NCI-H345 (cell line): ENCODE measurements around the gene KSR1.

ENCODE experiments used
- DNase-seq: peaks from one replicate; lab custom pipeline; 2025; lab: John Stamatoyannopoulos, UW

The KSR1 gene

DNA sequence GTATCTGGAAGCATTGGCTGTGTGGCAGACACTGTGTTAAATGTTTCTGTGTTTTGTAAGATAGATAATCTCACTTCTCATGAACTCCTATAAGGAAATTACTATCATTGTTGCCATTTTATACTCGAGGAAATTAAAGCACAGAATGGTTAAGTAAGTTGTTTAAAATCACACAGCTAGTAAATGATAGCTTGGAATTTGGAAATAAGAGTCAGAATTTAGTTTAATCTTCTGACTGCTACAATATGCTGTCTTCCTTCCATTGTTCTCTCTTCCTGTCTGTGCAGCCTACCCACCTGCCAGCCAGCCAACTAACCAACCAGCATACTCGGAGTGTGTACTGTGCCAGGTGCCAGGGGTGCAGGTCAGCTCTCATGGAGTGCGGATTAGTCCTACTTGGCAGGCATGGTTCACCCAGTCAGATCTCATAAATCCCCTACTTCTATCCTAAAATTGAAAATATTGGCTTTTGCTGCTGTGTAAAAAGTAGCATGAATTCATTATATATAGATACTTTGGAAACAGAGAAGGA is 94.8 kb downstream of the KSR1 start:
- DNase-seq, result no peak

- no peak for DNase-seq
Measured at GRCh38 chr17:27551701-27552248, 95.5 kb downstream of the KSR1 start.

- no peak for DNase-seq
Measured at GRCh38 chr17:27552276-27552732, 96.1 kb downstream of the KSR1 start.

DNA sequence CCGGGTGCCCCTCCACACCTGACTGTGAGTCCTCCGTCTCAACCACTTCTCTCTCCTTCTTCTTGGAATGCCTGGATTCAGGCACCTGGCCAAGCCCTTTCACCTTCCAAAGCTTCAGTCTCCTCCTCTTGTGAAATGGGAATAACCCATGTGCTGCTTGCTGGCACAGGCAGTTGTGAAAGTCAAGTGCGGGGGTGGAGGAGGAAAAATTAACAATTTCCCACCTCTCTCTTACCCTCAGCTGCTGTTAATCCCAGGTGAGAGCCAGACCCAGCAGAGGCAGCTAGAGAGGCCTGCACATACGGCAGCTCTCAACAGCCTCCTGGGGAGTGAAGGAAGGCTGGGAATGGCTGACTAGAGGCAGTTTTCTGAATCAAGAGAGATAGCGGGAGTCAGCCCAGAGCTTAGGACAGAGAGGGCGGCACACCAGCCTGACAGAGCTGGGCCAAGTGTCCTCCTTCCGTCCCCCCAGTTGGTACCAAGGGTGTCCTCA is 96.8 kb downstream of the KSR1 start:
- no peak for DNase-seq

- no peak for DNase-seq
Measured at GRCh38 chr17:27554152-27554551, 97.9 kb downstream of the KSR1 start.

- DNase-seq, result no peak
Measured at GRCh38 chr17:27554911-27555310, 98.7 kb downstream of the KSR1 start.

DNA sequence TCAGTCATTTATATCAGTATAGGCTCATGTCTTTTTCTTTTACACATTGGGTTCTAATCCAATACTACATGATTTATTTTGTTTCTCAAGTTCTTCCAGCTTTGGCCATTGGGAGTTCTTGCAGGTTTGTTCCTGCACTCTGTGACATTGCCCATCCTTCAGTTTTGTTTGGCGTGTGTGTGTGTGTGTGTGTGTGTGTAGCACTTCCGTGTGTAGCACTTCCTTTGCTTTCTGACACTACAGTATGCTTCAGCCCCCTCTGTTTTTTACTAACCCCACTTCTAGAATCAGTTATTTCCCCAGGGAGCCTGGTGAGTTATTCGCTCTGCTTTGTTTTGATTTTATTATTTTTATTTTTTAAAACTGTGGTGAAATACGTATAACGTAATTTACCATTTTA is 99.1 kb downstream of the KSR1 start:
- no peak for DNase-seq

DNA sequence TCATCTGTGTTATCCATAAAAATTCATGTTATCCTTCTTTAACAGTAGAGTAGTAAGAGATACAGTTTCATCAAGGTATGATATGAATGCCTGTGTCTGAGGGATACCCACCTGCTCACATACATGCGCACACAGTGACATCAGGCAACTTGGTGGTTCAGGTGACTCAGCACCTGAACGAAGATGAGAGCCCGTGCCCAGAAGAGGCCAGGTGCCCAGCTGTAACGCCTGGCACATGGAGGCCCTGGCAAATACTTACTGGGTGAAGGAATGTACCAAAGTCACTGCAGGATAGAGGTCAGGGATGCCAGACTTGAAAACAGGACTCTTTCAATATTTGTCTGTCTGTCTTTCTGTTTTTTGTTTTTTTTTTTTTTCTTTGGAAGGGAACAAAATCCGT is 102.1 kb downstream of the KSR1 start:
- DNase-seq, result no peak

GRCh38 chr17:27558842-27559505 is 102.7 kb downstream of the KSR1 start:
- no peak for DNase-seq

GRCh38 chr17:27559506-27560481 is 103.5 kb downstream of the KSR1 start:
- peak; percentile 12 for DNase-seq

DNA sequence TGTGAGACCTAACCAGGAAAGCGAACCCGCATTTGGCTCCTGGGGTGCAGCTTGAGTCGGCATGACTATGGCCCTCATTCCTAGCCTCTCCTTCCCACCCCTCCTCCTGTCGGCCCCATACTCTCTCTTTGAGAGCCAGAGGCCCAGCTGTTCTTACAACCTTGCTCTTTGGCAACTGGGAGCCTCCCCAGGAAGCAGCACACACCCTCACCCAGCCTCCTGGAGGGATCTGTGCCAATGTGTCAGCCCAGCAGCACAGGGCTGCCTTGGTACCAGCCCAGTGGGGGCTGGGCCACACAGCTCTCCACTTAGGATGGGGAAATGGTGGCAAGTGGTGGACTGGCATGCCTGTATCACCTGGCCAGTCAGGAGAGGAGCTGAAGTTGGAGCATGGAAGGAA is 104.4 kb downstream of the KSR1 start:
- DNase-seq, result no peak

- no peak for DNase-seq
Measured at GRCh38 chr17:27562777-27563455, 106.7 kb downstream of the KSR1 start.

DNA sequence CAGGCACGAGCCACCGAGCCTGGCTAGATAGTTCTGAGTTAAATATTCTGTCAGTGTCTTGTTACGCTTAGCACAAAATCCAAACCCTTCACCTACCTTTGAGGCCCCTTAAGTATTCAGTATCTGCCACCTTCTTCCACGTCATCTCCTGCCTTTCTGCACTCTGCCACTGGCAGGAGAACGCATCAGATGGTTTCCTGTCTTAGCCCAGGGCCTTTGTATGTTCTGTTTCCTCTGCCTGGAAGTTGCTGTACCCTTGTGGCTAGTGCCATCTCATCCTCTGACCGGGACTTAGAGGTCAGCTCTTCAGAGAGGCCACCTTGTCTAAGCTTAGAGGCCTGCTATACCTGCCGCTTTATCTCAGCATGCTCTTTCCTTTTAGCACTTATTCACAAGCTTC is 107.3 kb downstream of the KSR1 start:
- no peak for DNase-seq

GRCh38 chr17:27564463-27564862 is 108.2 kb downstream of the KSR1 start:
- DNase-seq, result no peak

- no peak for DNase-seq
Measured at GRCh38 chr17:27565874-27566670, 109.8 kb downstream of the KSR1 start.

DNA sequence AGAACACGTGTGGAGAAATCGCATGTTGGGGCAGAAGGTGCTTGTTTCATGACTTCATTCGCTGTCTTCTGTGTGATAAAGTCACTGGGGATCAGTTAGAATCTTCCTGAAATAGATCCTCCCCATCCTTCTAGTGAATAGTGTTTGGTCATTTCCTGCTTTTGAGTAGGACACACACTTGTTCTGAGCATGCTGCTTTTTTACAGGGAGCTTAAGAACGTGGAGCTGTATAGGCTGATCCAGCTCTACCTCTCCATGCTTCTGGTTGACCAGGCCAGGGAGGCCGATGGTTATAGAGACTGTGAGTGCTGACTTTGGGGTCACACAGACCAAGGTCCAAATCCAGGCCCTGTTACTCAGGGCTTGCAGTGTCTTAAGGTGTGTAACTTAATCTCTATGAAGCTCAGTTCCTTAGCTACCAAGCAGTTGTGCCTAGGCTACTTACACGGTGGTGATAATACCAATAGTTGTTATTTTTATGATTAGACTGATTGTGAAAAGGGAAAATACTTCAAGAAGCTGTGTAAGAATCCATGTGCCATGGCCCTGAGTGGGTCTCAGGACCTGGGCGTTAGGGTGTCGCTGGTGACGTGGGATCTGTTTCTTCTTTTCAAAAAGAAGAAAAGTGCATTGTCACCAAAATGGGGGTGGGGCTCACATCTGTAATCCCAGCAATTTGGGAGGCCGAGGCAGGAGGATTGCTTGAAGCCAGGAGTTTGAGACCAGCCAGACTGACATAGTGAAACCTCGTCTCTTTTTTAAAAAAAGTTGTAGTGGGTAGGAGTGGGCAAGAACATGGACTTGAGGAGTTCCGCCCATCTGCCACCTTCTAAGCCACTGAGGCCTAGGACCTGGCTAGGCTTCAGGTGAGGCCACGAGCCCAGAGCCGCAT is 110.7 kb downstream of the KSR1 start:
- no peak for DNase-seq

GRCh38 chr17:27567563-27567859 is 111.3 kb downstream of the KSR1 start:
- DNase-seq, result no peak

DNA sequence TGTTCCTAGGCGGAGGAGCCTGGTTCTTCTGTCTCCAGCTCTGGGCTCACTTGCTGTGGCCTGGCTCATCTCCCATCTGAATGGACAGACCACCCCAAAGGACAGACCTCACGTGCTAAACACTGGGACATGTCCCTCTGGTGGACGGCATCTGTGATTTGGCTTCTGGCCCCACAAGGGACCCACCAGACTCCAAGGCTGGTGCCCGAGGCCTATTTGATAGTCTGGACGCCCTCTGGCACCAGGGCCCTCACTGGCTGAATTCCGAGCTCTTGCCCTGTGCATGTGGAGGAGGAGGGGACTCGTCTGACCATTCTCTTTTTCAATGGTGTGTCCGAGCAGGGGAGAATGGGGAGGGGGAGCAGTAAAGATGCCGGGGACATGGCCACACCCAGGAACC is 112.0 kb downstream of the KSR1 start:
- DNase-seq, result no peak

GRCh38 chr17:27568811-27569210 is 112.6 kb downstream of the KSR1 start:
- DNase-seq, result no peak

- no peak for DNase-seq
Measured at GRCh38 chr17:27569257-27569722, 113.0 kb downstream of the KSR1 start.
